Daoy (cell line): ENCODE results near the gene PIEZO2. TPM values are rescaled to one million over a fixed set of nuclear protein-coding genes. Genes with fewer than 3 reads are reported as not detected.
"Not testable (repeated sequence)": the region's sequence is repeated elsewhere in the genome, so short reads cannot be mapped to it uniquely, and the experiment has no call there.

Experiments used
- DNase-seq: peaks from one replicate; pipeline ENCODE4 v3.0.0-alpha.2; 2015; ENCODE audit warnings: low read depth
- total RNA-seq: library from RNA; depleted of rRNA; stranded (reverse); fragments of >200 nt; shearing (Covaris generic); gene quantifications from 2 replicates; pipeline ENCODE4 v1.2.3, GENCODE V29; 2014

PIEZO2 gene
- total RNA-seq, 1 experiment from 2014 or later, result 2.2 TPM

DNA sequence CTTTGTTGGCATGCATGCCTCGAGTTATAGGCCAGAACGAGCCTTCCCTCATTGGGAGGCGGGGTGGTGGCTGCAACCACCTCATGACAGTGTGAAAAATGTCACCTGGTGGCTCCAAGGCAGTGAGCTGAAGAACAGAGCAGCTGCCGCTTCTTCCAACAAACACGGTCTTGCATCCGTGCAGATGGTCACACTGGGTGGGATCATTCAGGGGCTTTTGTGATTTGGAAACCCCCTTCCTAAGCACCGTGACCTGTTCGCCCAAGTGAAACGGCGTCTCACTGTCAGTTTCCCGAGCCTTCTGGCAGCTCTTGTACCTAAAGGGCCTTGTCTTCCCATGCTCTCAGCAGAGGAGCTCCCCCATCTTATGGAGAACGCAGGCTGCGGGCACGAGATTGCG, 463.9 kb downstream of the PIEZO2 start:
- DNase-seq, result no peak

DNA sequence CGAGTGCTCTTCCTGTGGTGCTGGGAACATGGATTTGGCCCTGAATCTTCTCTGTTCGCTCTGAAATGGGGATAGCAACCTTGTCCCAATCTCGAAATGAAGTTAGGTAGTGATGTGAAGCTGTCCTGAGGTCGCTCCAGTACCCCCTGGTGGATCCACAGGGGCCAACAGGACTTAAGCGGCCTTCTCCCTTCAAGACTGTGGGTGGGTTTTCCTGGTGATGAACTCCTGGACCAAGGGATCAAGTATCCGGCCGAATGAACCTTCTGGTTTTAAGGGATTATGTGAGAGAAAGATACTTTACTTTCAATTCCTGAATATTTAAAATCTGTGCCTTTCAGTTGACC, 467.0 kb downstream of the PIEZO2 start:
- DNase-seq, result no peak

- DNase-seq, result peak; percentile 22
Observed at GRCh38 chr18:10681581-10682367, 467.6 kb downstream of the PIEZO2 start.

DNA sequence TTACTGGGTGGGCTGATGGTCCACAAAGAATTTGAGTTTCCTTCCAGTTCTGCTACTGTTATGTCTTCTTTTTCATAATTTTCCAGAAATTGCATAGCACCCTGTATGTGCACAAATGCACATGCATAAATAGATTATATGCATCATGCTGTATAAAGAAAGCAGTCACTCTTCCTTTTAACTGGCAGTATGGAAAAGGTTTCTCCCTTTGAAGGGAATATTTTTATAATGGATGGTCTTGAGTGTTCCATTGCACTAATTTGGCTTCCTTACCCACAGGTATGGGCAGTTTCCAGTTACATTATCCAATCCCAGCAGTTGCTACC, 469.1 kb downstream of the PIEZO2 start:
- DNase-seq, result no peak

GRCh38 chr18:10679557-10680270, 469.7 kb downstream of the PIEZO2 start:
- no peak for DNase-seq

- no peak for DNase-seq
Observed at GRCh38 chr18:10671441-10671840, 477.9 kb downstream of the PIEZO2 start.

- no peak for DNase-seq
Observed at GRCh38 chr18:10670856-10671255, 478.5 kb downstream of the PIEZO2 start.

GRCh38 chr18:10669441-10670100, 479.8 kb downstream of the PIEZO2 start:
- no peak for DNase-seq

DNA sequence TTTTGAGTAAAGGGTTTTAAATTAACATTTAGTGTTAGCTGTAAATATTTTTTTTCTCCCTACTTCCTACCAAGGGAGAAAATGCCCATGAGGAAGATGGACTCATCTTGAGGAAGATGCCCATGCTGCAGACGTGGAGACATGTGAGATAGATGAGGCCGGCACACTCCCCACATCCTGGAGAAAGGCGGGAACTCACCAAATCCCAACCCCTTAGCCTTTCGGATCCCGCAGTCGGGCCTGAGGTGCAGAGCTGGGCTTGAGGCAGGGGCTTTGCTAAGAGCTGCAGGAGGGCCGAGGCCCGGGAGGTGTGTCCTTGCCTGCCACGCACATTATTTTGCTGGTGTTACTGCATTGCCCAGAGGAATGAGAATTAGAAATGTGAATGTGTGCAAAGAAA, 485.6 kb downstream of the PIEZO2 start:
- no peak for DNase-seq

DNA sequence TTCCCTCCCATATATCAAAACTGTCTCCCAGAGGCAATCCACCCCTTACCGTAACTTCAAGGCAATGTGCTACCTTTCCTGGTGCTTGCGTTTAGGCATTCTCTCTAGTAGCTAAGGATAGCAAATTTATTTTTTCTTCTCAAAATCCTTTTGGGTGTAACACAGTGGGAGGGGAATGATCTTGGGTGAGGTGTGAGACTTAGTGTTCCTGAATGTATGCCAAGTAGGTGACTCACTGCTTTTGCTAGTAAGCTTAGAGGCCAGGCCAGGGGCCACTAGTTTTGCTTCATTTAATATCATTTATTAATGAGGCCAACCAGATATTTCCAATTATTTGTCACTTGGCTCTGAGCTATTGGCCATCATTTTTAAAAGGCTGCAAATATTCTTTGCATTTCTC, 488.1 kb downstream of the PIEZO2 start:
- peak; percentile 65 for DNase-seq

- DNase-seq, result peak; percentile 67
Observed at GRCh38 chr18:10660179-10660884, 489.0 kb downstream of the PIEZO2 start.

DNA sequence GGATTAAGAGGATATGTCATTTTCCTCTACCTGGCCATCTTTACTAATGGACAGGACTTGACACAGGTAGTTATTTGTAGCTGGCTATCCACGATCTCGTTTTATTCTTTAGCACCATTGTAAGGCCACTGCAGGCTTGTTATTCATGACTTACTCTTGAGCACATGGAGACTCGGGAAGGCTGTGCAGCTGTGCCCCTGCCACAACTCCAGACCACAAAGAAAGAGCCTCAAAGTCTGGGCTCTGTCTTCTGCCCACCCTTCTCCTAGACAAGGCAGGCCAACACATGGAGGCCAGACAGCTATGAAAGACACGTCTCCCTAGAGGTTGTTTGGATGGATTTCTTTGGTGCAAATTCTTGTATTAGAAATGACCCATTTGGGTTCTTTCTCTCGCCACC, 489.8 kb downstream of the PIEZO2 start:
- DNase-seq, result no peak

- DNase-seq, result no peak
Observed at GRCh38 chr18:10659000-10659399, 490.4 kb downstream of the PIEZO2 start.

DNA sequence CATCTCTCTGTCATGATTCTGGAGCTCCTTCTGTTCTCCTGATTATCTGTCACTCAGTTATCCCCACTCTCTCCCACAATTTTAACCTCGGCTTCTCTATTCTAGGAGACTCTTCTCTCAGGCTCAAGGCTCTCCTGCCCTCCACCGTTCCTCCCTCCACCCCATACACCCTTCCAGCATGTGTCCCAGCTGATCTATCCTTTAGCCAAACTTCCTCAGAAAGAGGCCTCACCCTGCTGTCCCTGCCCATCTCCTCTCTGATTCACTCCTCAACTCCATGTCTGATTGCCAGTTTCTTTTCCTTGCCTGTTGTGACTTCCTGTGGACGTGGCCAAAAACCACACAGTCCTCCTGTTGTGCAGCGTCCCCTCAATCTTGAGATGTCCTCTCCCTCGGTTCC, 505.4 kb downstream of the PIEZO2 start:
- DNase-seq, result not testable (repeated sequence)

- not testable (repeated sequence) for DNase-seq
Observed at GRCh38 chr18:10642915-10643524, 506.3 kb downstream of the PIEZO2 start.

DNA sequence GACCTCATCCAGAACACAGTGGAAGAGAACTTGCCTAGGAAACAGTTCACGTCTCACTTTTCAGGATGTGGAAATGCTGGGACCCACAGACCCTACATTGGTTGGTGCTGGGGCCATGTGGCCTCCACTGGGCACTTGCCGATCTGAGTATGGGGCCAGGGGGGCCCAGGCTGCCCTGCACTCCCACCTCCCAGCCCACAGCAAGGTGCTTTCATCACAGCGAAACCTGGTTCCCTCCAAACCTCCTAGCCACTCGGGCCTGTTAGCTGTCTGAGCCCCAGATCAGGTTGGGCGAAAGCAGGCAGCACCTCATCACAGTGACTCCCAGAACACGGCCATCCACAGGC, 510.9 kb downstream of the PIEZO2 start:
- not testable (repeated sequence) for DNase-seq

DNA sequence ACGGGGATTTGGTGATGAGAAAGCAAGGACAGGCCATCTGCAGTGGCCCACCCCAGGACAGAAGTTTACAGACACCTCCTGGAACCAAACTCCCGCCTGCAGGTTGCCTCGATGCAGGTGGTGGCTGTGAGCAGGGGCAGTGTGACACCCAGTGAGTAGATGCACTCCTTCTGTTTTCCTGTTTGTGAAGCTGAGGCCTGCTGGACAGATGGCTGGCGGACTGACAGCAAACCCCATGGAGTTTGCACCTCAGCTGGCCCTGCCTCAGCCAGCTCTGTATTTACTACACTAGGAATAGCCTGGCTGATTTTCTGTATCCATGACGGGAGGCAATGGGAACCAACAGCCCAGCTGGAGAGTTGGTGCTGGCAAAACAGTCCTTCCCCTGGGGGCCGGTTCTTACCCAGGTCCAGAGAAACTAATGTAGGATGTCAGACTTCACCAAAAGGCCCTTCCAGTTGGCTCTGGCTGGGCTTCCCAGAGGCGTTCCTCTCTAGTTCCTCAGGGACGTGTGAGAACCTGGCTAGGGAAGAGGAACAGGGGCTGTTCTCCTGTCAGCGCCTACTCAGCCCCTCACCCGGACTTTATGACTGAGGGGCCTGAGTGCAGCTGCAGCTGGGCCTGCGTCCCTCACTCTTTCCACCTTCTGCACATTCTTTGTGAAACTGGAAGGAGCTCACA, 511.4 kb downstream of the PIEZO2 start:
- DNase-seq, result not testable (repeated sequence)

DNA sequence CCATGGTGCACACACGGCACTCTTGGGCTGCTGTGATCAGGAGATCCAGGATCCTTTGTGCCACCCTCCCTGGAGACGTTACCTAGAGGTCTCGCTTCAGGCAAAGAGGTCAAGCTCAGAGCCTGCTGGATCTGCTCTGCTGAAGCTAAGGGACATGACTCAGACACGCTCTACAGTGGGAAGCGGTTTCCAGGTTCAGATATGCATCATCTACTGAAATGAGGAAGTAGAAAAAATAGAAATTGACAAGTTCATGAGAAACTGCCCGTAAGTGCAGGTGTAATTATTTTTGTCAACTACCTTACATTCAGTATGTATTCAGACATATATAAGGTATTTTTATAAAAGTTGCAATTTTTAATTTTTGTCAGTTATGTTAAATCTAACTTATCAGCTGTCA, 520.3 kb downstream of the PIEZO2 start:
- DNase-seq, result not testable (repeated sequence)

GRCh38 chr18:10626606-10627213, 522.7 kb downstream of the PIEZO2 start:
- DNase-seq, result not testable (repeated sequence)

GRCh38 chr18:10623606-10624005, 525.8 kb downstream of the PIEZO2 start:
- DNase-seq, result not testable (repeated sequence)

DNA sequence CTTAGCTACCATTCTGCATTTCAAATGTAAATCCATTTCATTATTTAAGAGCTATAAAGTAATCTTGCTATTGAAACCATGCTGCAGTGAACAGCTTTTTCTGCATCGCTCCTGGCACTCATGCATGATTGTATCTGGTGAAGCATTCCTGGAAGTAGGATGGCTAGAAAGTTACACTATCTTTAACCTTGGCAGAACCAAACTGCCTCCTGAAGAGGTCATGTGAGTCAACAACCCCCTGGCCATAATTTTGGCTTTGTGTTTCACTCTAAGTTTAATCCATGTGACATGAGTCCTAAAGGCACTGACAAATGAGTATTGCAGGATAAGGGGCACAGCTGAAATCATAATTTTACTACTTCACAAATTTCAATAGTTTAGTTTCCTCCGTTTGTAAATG, 526.4 kb downstream of the PIEZO2 start:
- DNase-seq, result not testable (repeated sequence)
